Left lobe of liver (tissue), 2 donors: ENCODE data around the gene WTIP. TPM values are rescaled to one million over a fixed set of nuclear protein-coding genes. Genes with fewer than 3 reads are reported as not detected.
"Not testable (repeated sequence)": the region's sequence is repeated elsewhere in the genome, so short reads cannot be mapped to it uniquely, and the experiment has no call there.

Experiments
- ATAC-seq: fragments of 200-7000 bp; cut with Tn5 transposase; one replicate; pipeline ENCODE4 v1.9.1; 2020; ENCODE audit warnings: mild to moderate bottlenecking, moderate library complexity
- DNase-seq: peaks from one replicate; pipeline ENCODE4 v3.0.0-alpha.2; 2020; ENCODE audit warnings: low spot score
- total RNA-seq: library from RNA; stranded (reverse); gene quantifications from one replicate; pipeline ENCODE4 v1.2.1, GENCODE V29; 2021
- donor health status: DM: no; HTN: no; CAD: no; lungs with moderate emphysema.
- donor health status: DM: no; HTN: yes; CAD: no.

The WTIP gene
- total RNA-seq, 1 donor from 2014 or later, result 1.4 TPM

DNA sequence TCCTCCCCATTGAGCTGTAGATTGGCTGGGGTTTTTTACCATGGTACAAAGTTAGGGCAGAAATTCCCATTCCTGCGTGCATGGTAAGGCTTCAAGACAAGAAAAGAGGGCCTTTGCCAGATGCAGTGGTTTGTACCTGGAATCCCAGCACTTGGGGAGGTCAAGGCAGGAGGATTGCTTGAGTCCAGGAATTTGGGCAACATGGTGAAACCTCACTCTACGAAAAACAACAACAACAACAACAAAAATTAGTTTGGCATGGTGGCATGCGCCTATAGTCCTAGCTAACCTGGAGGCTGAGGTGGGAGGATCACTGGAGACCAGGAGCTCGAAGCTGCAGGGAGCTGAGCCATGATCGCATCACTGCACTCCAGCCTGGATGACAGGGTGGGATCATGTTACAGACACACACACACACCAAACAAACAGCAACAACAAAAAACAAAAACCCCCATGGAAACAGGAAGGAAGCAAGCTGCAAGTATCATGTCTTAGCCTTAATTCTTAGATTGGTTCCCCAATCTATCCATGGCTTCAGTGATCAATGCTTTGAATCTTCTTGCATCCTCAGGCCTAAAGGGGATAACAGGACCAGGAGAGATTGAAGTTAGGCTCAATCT is 5.5 kb upstream of the WTIP start:
- no peak for DNase-seq
- no peak for ATAC-seq

GRCh38 chr19:34478496-34478895 is 3.1 kb upstream of the WTIP start:
- not testable (repeated sequence) for ATAC-seq, DNase-seq

- DNase-seq (no peak), ATAC-seq (no peak)
These were observed 2.2 kb upstream of the WTIP start for GRCh38 chr19:34479396-34479795.

GRCh38 chr19:34480491-34480890 is 1.1 kb upstream of the WTIP start:
- ATAC-seq (no peak), DNase-seq (no peak)

DNA sequence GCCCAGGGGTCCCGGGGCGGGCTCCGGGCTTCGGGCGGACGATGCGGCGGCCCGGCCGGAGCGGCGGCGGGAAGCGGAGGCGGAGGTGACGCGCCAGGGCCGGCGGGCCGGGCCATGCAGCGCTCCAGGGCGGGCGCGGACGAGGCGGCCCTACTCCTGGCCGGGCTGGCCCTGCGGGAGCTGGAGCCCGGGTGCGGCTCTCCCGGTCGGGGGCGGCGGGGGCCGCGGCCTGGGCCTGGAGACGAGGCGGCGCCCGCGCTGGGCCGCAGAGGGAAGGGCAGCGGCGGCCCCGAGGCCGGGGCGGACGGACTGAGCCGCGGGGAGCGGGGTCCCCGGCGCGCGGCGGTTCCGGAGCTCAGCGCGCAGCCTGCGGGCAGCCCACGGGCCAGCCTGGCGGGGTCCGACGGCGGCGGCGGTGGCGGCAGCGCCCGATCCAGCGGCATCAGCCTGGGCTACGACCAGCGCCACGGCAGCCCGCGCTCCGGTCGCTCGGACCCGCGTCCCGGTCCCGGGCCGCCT is 362 bp downstream of the WTIP start:
- ATAC-seq, result peak; percentile 34
- no peak for DNase-seq

- DNase-seq (no peak), ATAC-seq (peak; percentile 15)
These were observed 1.1 kb downstream of the WTIP start for GRCh38 chr19:34482380-34483250.

GRCh38 chr19:34484328-34484727 is 2.8 kb downstream of the WTIP start:
- ATAC-seq, result no peak
- no peak for DNase-seq

DNA sequence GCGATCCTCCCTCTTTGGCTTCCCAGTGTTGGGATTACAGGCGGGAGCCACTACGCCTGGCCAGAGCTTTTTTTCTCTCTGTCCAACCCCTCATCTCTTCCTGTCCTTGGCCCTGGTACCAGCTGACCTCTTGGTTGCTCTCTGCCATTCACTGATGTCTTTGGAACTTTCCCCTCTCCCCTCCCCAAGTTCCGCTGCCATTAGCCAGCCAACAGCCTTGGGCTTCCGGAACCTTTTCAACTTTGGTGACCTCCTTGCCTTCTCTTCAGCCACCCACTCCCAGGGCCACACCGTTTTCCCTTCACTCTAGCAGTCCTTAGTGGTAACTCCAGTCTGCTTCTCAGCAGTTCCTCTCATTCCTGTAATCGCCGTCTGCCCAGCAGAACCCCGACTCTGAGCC is 4.3 kb downstream of the WTIP start:
- no peak for DNase-seq
- ATAC-seq, result no peak

DNA sequence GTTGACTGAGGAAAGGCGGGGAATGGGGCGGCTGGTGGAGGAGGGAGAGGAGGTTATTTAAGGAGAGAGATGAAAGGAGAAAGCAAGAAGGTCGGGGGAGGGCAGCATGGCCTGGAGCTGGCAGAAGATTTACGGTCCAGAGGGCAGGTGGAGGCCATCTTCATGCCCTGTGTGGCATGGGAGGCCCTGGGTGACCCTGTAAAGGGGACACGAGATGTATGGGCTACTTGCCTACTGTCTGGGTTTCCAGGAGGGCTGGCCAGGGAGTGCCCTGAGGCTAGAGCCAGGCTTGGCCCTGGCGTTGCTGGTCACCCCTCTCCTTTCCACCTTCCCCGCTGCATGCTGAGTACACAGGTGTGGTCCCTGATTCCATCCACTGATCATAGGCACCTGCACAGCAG is 6.1 kb downstream of the WTIP start:
- DNase-seq, result no peak

DNA sequence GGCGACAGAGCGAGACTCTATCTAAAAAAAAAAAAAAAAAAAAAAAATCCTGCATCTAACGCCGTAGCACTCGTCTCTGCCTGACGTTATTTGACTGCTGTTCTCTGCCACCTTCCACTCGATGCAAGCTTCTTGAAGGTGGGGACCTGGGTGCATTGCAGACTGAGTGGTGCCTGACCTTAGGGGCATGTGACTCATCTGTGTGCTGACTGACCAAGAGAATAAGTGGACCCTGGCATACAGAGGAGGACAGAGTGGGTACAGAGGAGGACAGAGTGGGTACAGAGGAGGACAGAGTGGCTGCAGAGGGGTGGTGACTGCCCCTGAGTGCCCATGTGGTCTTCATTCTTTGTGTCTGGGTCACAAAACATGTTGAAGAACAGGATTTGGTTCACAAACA is 7.6 kb downstream of the WTIP start:
- no peak for ATAC-seq
- no peak for DNase-seq

More for the DNA sequence above, 6.1 kb downstream of the WTIP start:
- ATAC-seq, result no peak

DNA sequence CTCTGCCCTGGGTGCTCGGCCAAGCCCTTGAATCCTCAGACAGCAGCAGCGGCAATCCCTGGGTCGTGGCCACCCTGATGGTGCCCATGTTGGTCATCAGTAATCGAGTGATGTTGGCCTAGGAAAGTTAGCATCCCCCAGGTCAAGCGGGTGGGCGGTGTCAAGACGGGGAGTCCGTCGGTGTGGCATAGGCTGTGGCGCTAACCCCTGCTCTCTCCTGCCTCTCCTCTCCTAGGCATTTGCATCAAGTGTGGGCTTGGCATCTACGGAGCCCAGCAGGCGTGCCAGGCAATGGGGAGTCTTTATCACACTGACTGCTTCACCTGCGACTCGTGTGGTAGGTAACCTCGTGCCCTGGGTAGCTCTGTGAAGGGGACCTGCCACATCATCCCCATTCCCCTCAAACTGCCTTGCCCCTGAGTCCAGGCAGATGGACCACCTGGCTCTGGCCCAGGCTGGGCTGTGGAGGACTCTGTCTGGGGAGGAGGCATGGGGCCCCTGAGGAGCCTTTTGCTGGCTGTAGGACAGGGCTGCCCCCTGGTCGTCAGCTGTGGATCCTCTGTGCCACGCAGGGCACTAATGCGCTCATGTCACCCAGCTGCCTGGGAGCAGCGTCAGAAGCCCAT is 8.7 kb downstream of the WTIP start:
- no peak for DNase-seq
- ATAC-seq, result no peak

DNA sequence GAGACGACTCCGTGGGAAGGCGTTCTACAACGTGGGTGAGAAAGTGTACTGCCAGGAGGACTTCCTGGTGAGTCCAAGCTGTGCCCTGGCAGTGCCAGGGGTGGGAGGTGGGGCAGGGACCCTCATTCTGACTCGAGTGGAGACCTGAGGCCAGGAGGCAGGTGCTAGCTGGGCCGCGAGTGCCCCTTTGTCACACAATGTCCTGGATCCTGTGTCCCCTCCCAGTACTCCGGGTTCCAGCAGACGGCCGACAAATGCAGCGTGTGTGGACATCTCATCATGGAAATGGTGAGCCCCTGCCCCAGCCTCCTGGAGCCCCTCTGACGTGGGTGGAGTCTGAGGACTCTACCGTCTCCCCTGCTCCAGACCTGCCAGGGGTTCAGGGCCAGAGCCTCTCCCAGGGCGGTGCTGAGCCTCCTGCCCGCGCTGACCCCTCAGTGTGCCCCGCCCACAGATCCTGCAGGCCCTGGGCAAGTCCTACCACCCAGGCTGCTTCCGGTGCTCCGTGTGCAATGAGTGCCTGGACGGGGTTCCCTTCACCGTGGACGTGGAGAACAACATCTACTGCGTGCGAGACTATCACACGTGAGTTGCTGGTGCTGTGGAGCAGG is 11.6 kb downstream of the WTIP start:
- ATAC-seq, result no peak
- DNase-seq, result no peak

- DNase-seq (no peak), ATAC-seq (no peak)
These were observed 12.1 kb downstream of the WTIP start for GRCh38 chr19:34493649-34494044.

GRCh38 chr19:34494601-34495000 is 13.0 kb downstream of the WTIP start:
- DNase-seq, result no peak
- no peak for ATAC-seq

DNA sequence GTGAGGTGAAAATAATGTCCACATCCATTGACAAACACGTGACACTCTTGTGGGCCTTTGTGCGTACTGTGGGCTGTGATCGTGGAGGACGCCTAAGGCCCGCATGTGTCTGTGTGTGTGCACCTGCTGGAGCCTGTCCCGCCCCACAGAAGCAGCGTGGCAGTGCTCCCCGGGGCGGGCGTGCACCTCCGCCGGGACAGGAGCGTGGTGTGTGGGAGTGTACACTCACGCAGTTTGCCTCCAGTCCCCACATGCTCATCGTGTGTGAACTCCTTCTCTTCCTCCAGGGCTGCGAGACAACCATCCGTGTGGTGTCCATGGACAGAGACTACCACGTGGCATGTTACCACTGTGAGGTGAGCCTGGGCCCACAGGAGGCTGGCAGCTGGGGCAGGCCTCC is 13.9 kb downstream of the WTIP start:
- ATAC-seq, result no peak
- no peak for DNase-seq

GRCh38 chr19:34497112-34497805 is 15.7 kb downstream of the WTIP start:
- no peak for ATAC-seq

DNA sequence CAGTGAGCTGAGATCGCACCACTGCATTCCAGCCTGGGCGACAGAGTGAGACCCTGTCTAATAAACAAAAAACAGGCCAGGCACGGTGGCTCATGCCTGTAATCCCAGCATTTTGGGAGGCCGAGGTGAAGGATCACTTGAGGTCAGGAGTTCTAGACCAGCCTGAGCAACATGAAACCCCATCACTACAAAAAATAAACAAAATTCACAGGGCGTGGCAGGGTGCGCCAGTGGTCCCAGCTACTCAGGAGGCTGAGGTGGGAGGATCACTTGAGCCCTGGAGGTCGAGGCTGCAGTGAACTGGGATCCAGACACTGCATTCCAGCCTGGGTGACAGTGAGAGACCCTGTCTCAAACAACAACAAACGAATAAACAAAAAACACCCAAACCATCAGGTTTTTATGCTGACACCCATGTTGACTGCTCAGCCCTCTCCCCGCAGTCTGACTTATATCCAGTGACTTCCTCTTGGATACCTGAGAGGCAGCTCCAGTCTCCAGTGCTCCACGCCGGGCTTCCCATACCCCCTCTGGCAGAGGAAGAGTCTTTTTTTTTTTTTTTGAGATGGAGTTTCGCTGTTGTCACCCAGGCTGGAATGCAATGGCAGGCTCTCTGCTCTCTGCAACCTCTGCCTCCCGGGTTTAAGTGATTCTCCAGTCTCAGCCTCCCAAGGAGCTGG is 17.7 kb downstream of the WTIP start:
- DNase-seq (no peak), ATAC-seq (no peak)

More at GRCh38 chr19:34497112-34497805, 15.7 kb downstream of the WTIP start:
- no peak for DNase-seq

DNA sequence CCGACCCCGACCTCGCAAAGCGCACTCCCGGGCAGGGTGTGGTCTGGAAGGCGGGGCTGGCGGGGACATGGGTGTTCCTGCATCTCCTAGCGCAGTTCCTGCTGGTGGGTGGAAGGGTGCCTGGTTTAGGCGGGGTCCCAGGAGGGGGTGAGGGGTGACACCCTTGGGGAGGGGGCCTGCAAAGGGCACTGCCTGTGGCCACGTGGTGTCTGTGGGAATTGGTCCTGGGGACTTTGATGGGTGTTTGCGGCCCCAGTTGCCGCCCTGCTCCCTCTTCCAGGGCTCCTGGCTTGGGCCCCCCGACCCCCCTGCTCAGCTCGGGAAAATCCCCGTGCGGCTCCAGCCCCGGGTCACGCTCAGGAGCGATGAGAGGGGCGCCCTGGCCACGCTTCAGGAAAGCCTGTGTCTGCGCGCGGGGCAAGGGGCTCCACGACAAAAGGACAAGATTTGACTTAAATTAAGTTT is 19.1 kb downstream of the WTIP start:
- no peak for DNase-seq
- ATAC-seq, result no peak

GRCh38 chr19:34501339-34502320 is 20.1 kb downstream of the WTIP start:
- DNase-seq, result peak; percentile 93
- ATAC-seq, result peak; percentile 99
